ENCODE measurements around the gene ZFP36L2.

The ZFP36L2 gene

DNA sequence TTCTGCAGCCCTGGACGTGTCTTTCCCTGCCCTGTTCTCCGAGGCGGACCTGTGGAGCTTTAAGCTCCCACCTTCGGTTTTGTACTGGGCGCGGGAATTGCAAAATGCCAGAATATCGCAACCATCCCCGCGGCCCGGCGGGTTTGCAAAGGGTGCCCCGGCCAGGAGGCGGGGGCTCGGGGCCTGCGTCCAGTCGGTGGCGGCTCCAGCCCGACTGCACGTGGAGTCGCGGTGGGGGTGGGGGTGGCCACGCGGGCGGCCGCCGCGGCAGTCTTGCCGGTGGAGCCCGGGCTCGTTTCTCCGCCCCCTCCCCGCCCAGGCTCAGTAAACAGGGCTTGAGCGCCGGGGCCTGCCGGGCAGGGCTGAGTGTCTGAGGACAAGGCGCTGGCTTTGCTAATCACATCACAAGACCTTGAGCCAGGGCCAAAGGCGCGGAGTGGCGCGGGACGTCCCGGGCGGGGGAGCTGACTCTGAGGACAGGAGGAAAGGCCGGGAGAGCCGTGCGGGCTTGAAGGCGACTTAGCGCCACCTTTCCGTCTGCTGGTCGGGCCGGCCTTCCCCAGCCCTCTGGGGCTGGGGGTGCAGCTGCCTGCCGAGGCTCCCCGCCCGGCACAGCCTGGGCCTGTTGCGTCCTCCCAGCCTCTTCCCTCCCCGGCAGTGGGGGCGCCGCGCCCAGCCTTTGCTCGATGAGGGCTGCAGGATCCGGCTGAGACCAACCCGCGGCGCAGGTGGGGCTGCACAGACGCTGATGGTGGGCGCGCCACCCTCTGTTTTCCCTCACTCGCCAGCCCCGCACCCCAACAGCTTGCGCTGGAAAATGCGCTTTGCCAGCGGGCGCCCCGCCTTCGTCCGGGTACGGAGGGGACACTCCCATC is 786 bp upstream of the ZFP36L2 start:
- peak overlapping the region; percentile 75 for H3K4me3 ChIP-seq (ENCODE audit: low read depth, low read length)
- TF ChIP-seq, protein P1, sequence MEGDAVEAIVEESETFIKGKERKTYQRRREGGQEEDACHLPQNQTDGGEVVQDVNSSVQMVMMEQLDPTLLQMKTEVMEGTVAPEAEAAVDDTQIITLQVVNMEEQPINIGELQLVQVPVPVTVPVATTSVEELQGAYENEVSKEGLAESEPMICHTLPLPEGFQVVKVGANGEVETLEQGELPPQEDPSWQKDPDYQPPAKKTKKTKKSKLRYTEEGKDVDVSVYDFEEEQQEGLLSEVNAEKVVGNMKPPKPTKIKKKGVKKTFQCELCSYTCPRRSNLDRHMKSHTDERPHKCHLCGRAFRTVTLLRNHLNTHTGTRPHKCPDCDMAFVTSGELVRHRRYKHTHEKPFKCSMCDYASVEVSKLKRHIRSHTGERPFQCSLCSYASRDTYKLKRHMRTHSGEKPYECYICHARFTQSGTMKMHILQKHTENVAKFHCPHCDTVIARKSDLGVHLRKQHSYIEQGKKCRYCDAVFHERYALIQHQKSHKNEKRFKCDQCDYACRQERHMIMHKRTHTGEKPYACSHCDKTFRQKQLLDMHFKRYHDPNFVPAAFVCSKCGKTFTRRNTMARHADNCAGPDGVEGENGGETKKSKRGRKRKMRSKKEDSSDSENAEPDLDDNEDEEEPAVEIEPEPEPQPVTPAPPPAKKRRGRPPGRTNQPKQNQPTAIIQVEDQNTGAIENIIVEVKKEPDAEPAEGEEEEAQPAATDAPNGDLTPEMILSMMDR (IDR thresholded peaks at IDR 0.05; ENCODE audit: low read depth, low read length): no peak

DNA sequence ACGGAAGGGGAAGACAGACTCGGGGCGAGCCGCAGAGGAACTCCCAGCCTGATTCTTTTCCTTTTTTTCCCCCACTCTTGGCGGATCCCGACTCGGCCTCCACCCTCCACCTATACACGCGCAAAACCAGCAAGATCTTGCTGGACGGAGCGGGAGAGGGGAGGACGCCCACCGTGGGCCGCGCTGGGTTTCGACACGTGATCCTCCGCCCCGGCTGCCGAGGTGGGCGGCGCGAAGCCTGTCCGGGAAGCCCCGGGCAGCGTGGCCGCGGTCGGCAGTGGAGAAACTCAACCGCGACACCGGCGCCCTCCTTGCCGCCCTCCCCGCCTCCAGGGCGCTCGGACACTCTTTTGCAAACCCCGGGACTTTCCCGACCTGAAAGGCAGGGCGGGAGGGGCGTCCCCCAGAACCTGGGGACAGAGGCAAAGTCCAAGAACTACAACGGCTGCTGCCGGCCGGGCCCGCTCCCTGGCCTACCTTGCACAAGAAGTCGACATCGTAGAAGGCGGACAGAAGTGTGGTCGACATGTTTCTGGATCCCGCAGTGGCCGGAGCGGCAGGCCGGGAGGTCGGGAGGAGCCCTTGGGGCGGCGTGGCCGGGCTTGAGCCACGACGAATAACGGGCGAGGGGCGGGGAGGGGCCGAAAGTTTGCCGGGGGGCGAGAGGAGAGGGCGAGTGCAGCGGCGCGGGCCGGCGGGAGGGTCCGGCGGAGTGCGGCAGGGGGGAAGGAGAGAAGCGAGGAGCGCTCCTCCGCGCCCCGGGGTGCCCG is 433 bp downstream of the ZFP36L2 start:
- TF ChIP-seq, protein P1 (IDR thresholded peaks at IDR 0.05; ENCODE audit: low read depth, low read length): no peak
- H3K4me3 ChIP-seq (ENCODE audit: low read depth, low read length): peak overlapping the region; percentile 88

DNA sequence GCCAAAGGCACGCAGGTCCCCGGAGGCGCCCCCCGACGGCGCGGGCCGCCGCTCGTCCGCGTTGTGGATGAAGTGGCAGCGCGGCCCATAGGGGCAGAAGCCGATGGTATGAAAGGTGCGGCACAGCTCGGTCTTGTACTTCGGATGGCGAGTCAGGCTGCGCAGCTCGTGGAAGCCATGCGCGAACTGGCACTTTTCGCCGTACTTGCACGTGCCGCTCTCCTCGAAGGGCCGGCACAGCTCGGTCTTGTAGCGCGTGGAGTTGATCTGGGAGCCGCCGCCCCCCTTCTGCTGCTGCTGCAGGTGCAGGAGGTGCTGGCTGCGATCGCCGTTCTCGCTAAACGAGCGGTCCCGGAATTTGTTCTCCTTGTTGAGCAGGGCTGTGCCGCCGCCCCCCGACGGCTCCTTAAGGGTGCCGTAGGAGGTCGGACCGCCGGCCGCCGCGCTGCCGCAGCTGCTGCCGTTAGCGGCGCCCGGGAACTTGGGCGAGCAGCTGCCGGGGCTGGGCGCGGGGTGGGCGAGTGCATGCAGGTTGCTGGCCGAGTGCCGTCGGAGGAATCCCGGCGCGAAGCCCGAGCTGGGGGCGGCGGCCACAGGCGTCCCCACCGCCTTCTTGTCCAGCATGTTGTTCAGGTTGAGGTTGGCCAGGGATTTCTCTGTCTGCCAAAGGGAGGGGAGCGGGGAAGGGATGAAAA is 1.2 kb downstream of the ZFP36L2 start:
- TF ChIP-seq, protein P1 (IDR thresholded peaks at IDR 0.05; ENCODE audit: low read depth, low read length): no peak
- H3K4me3 ChIP-seq (ENCODE audit: low read depth, low read length): peak overlapping the region; percentile 88

DNA sequence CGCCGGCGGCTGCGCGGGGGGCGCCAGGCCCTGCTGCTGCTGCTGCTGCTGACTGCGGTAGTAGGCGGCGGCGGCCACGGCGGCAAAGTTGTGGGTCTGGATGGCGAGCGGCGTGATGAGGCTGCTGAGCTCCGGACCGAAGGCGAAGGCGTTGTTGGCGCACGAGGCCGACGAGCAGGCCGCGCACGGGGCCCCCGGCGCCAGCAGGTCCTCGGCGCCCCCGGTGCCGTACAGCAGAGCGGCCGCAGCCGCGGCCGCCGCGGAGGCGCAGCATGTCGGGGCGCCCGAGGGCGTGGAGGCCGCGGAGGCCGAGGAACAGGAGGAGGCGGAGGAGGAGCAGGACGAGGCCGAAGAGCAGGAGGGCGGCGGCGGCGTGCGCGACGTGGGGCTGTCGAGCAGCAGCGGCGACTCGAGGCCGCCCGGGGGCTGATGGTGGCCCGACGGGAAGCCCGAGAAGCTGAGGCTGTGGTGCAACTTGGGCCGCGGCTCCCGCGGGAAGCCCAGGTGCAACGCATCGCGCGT is 1.8 kb downstream of the ZFP36L2 start:
- peak overlapping the region; percentile 88 for H3K4me3 ChIP-seq (ENCODE audit: low read depth, low read length)
- TF ChIP-seq, protein P1 (IDR thresholded peaks at IDR 0.05; ENCODE audit: low read depth, low read length): no peak

DNA sequence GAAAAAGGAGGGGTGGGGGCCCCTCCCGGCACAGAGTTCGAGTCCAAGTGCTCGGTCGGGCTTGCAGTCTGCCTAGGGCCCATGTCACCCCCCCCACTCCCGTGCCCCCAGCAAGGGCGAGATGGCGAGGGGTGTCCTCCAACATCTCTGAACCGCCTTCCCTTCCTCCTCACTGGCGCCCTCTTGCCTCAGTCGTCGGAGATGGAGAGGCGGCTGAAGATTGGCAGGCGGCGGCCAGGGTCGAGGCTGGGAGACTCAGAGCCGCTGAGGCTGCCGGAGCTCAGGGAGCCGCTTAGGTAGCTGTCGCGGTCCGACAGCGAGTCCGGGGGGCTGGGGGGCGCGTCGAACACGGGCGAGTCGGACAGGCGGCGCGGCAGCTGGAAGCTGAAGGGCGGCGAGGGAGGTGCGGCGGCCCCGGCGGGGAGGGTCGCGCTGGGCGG is 2.3 kb downstream of the ZFP36L2 start:
- TF ChIP-seq, protein P1 (IDR thresholded peaks at IDR 0.05; ENCODE audit: low read depth, low read length): peak; percentile 36; the same call in 1 of the 2 replicates
- H3K4me3 ChIP-seq (ENCODE audit: low read depth, low read length): peak overlapping the region; percentile 88

DNA sequence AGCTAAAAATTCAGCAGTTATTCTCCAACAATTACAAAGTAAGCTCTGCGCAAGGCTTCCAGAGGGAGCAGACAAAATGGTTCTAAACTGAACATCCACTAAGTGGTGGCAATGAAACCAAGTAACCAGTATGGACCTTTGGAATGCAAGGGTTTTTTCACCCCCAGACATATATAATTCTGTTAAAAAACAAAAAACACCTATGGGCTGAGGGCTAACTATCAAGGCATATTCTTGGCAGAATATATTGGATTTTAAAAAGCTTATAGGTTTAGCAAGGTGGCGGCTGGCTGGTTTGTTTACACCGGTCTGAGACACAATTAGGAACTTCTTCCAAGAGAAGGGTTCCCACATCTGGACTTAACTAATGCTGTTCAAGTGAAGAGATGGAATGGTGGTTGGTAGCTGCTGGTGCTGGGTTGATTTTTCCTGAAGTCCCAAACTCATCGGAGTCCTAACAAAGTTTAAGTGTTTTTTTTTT is 2.8 kb downstream of the ZFP36L2 start:
- TF ChIP-seq, protein P1 (IDR thresholded peaks at IDR 0.05; ENCODE audit: low read depth, low read length): no peak
- H3K4me3 ChIP-seq (ENCODE audit: low read depth, low read length): peak overlapping the region; percentile 88
